Measurements from ENCODE around the gene NEU3. TPM values are rescaled to one million over a fixed set of nuclear protein-coding genes. Genes with fewer than 3 reads are reported as not detected.

Gene NEU3
- total RNA-seq, 2 donors from 2014 or later: 3.0 to 8.4 TPM

GRCh38 chr11:75028321-75028720 is 39.6 kb downstream of the NEU3 start:
- peaks cover 0 to 3% of the 10 kb centered on the region in 2 donors for H3K4me1 ChIP-seq
- H3K27ac ChIP-seq: no peak overlapping the region
- no peak overlapping the region for H3K4me3 ChIP-seq
- no peaks in the 10 kb centered on the region for H3K9me3 ChIP-seq
- H3K36me3 ChIP-seq: no peaks in the 10 kb centered on the region
- no peak for TF ChIP-seq CTCF (IDR thresholded peaks at IDR 0.05)
- no peak for DNase-seq (ENCODE audit: low spot score)
- H3K27me3 ChIP-seq: no peaks in the 10 kb centered on the region

- no peak for DNase-seq (ENCODE audit: low spot score)
These were observed 40.0 kb downstream of the NEU3 start for GRCh38 chr11:75028724-75029123.

GRCh38 chr11:75029836-75030631 is 41.3 kb downstream of the NEU3 start:
- peak; percentile 34 for DNase-seq (ENCODE audit: low spot score)
- Histone ChIP-seq H3K4me1 (no peaks in the 10 kb centered on the region), H3K27me3 (no peaks in the 10 kb centered on the region), H3K27ac (no peak overlapping the region), H3K9me3 (no peaks in the 10 kb centered on the region), H3K4me3 (no peak overlapping the region), H3K36me3 (no peaks in the 10 kb centered on the region)
- TF ChIP-seq CTCF (IDR thresholded peaks at IDR 0.05): no peak

More at GRCh38 chr11:75028724-75029123, 40.0 kb downstream of the NEU3 start:
- Histone ChIP-seq H3K27me3 (no peaks in the 10 kb centered on the region), H3K36me3 (no peaks in the 10 kb centered on the region), H3K4me1 (no peaks in the 10 kb centered on the region), H3K27ac (no peak overlapping the region), H3K9me3 (no peaks in the 10 kb centered on the region), H3K4me3 (no peak overlapping the region)
- no peak for TF ChIP-seq CTCF (IDR thresholded peaks at IDR 0.05)

GRCh38 chr11:75031224-75031753 is 42.6 kb downstream of the NEU3 start:
- H3K27me3 ChIP-seq: no peaks in the 10 kb centered on the region
- H3K4me3 ChIP-seq: no peak overlapping the region
- no peak for TF ChIP-seq CTCF (IDR thresholded peaks at IDR 0.05)
- H3K9me3 ChIP-seq: no peaks in the 10 kb centered on the region
- no peaks in the 10 kb centered on the region for H3K4me1 ChIP-seq
- no peak overlapping the region for H3K27ac ChIP-seq
- no peaks in the 10 kb centered on the region for H3K36me3 ChIP-seq
- DNase-seq (ENCODE audit: low spot score): no peak

- H3K27ac ChIP-seq: no peak overlapping the region
These were observed 43.2 kb downstream of the NEU3 start for GRCh38 chr11:75031771-75032549.

More at GRCh38 chr11:75031771-75032549, 43.2 kb downstream of the NEU3 start:
- H3K36me3 ChIP-seq: no peaks in the 10 kb centered on the region
- peak; percentile 73 for DNase-seq (ENCODE audit: low spot score)
- TF ChIP-seq CTCF (IDR thresholded peaks at IDR 0.05): peak; percentile 57 to 80
- H3K4me1 ChIP-seq: no peaks in the 10 kb centered on the region
- H3K4me3 ChIP-seq: no peak overlapping the region
- no peaks in the 10 kb centered on the region for H3K9me3 ChIP-seq
- no peaks in the 10 kb centered on the region for H3K27me3 ChIP-seq

All from right atrium auricular region (tissue), 2 donors.